GM19043 (cell line): ENCODE results near the gene ARL6IP5.

Experiments
- ATAC-seq: cut with Tn5 transposase; IDR thresholded peaks from one replicate; pipeline ENCODE4 v1.9.1; 2021; ENCODE audit warnings: low read depth; ENCODE audit not compliant: unreplicated experiment

The ARL6IP5 gene

GRCh38 chr3:69149586-69149985, 64.8 kb downstream of the ARL6IP5 start:
- no peak for ATAC-seq
